ENCODE data around the gene PABPC1L.

PABPC1L gene

GRCh38 chr20:44970243-44970757 is 60.4 kb downstream of the PABPC1L start:
- Mint-ChIP-seq H3K9me3 (no peaks in the 10 kb centered on the region), H3K4me1 (peaks cover 36% of the 10 kb centered on the region), H3K4me3 (no peak overlapping the region), H3K27me3 (ENCODE audit: low read depth, poor library complexity) (peaks cover 6% of the 10 kb centered on the region), H3K27ac (no peak overlapping the region), H3K36me3 (ENCODE audit: low read depth) (peaks cover 27% of the 10 kb centered on the region)
- DNase-seq = no peak
- TF ChIP-seq CTCF (IDR thresholded peaks at IDR 0.05) = no peak

GRCh38 chr20:44973053-44973452 is 63.2 kb downstream of the PABPC1L start:
- Mint-ChIP-seq H3K4me3 (no peak overlapping the region), H3K36me3 (ENCODE audit: low read depth) (peaks cover 38% of the 10 kb centered on the region), H3K27ac (no peak overlapping the region), H3K9me3 (no peaks in the 10 kb centered on the region), H3K4me1 (peaks cover 11% of the 10 kb centered on the region), H3K27me3 (ENCODE audit: low read depth, poor library complexity) (no peaks in the 10 kb centered on the region)
- no peak for TF ChIP-seq CTCF (IDR thresholded peaks at IDR 0.05)
- DNase-seq = no peak

GRCh38 chr20:44976698-44977097 is 66.8 kb downstream of the PABPC1L start:
- Mint-ChIP-seq H3K4me3 (no peak overlapping the region), H3K4me1 (no peaks in the 10 kb centered on the region), H3K27me3 (ENCODE audit: low read depth, poor library complexity) (no peaks in the 10 kb centered on the region), H3K9me3 (no peaks in the 10 kb centered on the region), H3K36me3 (ENCODE audit: low read depth) (peaks cover 54% of the 10 kb centered on the region), H3K27ac (no peak overlapping the region)
- DNase-seq = no peak
- TF ChIP-seq CTCF (IDR thresholded peaks at IDR 0.05) = no peak

- no peak overlapping the region for H3K4me3 Mint-ChIP-seq
- peak overlapping the region; percentile 47 for H3K27ac Mint-ChIP-seq
- no peaks in the 10 kb centered on the region for H3K27me3 Mint-ChIP-seq (ENCODE audit: low read depth, poor library complexity)
- no peak for DNase-seq
- H3K4me1 Mint-ChIP-seq = no peaks in the 10 kb centered on the region
- peaks cover 58% of the 10 kb centered on the region for H3K36me3 Mint-ChIP-seq (ENCODE audit: low read depth)
- TF ChIP-seq CTCF (IDR thresholded peaks at IDR 0.05) = no peak
- no peaks in the 10 kb centered on the region for H3K9me3 Mint-ChIP-seq
Measured at GRCh38 chr20:44979090-44979621, 69.3 kb downstream of the PABPC1L start.

GRCh38 chr20:44981736-44982406 is 72.0 kb downstream of the PABPC1L start:
- Mint-ChIP-seq H3K27me3 (ENCODE audit: low read depth, poor library complexity) (no peaks in the 10 kb centered on the region), H3K4me3 (no peak overlapping the region), H3K36me3 (ENCODE audit: low read depth) (peaks cover 40% of the 10 kb centered on the region), H3K27ac (no peak overlapping the region), H3K4me1 (no peaks in the 10 kb centered on the region), H3K9me3 (no peaks in the 10 kb centered on the region)
- no peak for DNase-seq
- no peak for TF ChIP-seq CTCF (IDR thresholded peaks at IDR 0.05)
